ENCODE results near the gene HASPIN.

DNA sequence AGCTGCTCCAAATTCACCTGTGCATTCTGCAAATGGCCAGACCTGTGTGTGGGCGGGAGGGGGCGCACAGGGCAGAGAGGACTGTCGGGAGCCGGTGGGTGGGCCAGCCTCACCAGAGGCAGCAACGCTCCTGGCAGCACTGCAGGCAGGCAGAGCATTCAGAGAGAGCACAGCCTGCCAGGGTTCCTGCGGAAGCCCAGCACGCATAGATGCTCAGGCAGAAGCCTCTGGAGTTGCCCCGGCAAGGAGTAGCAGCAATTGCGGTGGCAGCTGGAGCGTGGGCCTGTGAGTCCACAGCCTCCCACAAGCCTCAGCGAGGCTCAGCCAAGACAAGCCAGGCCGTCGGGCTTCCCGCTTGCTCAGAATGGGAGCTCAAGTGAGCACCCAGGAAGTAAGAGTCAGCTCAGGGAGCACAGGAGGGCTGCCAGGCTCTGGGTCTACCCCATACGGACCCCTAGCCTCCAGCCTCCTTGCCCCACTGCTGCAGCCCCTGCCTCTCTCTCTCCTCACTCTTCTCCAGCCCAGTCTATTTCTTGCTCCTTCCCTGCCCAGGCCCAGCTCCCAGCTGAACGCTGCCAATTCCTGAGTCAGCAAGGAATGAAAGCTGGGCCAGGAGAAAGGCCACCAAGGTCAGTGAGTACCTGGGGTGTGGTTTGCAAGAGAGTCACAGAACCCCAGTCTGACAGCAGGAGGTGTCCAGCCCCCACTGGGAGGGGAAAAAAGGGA is 45.4 kb upstream of the HASPIN start:
- TF ChIP-seq, protein P1, sequence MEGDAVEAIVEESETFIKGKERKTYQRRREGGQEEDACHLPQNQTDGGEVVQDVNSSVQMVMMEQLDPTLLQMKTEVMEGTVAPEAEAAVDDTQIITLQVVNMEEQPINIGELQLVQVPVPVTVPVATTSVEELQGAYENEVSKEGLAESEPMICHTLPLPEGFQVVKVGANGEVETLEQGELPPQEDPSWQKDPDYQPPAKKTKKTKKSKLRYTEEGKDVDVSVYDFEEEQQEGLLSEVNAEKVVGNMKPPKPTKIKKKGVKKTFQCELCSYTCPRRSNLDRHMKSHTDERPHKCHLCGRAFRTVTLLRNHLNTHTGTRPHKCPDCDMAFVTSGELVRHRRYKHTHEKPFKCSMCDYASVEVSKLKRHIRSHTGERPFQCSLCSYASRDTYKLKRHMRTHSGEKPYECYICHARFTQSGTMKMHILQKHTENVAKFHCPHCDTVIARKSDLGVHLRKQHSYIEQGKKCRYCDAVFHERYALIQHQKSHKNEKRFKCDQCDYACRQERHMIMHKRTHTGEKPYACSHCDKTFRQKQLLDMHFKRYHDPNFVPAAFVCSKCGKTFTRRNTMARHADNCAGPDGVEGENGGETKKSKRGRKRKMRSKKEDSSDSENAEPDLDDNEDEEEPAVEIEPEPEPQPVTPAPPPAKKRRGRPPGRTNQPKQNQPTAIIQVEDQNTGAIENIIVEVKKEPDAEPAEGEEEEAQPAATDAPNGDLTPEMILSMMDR (IDR thresholded peaks at IDR 0.05), result no peak
- TF ChIP-seq POLR2A (IDR thresholded peaks at IDR 0.05), result no peak

Measured in right lobe of liver (tissue), 4 donors.